Activated T-cell treated with anti-CD3 and anti-CD28 coated beads for 24 hours (primary cell): ENCODE data around the gene C17orf113.
"Not testable (repeated sequence)": the region's sequence is repeated elsewhere in the genome, so short reads cannot be mapped to it uniquely, and the experiment has no call there.

Experiments
- DNase-seq: peaks from one replicate; pipeline ENCODE4 v3.0.0-alpha.2; 2020; ENCODE audit warnings: low read depth

The C17orf113 gene

DNA sequence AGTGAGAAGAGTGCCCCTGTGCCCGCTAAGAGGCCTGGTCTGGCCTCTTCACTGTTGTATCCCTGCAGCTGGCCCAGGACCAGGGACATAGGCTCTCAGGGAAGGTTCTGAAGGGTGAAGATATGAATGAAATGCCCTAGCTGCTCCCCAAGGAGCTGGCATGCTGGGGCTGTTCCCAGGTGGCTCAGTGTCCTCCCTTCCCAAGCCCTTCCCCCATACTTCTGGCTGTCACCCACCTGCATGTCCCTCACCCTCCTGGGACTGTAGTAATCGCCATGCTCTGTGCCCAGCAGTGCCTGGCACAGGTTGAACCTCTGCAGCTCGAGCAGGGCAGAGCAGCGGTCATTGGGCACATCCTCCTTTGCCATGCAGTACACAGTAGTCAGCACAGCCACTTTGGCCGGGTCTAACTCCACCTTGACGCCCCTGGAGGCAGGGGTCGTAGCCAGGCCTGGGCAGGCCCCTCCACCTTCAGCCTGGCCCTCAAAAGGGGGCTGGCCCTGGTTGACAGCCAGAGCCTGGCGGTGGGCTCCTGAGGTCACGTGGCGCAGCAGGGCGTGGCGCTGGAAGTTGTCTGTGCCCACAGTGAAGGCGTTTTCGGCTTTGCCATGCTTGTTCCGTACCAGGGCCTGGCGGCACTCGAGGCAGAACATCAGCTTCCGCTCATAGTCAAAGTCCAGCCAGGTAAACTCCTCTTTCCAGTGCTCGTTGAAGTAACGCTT lies 7.6 kb downstream of the C17orf113 start:
- DNase-seq = no peak

DNA sequence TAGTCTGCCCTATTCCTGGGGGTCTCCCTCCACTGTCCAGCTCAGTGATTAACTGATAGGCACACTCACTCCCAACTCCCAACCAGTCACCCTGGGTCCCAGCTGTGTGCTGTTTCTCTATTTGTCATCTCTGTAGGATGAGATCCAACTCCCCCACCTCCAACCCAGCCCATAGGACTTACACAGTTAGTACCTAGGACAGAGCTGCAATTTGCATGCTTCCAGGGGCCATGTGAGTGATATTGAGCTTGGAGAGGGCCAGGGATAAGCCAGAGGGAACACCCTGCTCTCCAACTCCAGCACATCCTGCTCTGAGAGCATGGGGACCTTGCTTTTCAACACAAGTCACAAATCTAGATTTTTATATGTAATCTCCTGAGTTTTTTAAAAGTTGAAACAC lies 8.8 kb downstream of the C17orf113 start:
- no peak for DNase-seq

DNA sequence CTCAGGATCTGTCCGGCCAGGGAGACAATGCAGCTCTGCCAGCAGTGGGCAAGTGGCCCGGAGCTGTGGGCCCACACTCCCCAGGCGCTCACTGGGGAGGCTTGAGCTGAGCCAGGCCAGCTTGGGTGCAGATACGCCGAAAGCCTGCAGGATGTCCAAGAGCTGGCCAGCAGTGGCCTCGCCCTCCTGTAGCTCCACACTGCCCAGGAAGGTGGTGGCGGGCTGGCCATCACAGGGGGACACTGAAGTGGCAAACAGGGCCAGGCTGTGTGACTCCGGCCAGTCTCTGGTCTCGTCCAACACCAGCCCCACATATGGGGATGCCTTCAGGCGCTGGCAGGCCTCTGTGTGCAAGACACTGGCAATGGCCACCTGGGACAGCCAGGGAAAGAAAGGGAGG lies 9.6 kb downstream of the C17orf113 start:
- no peak for DNase-seq

DNA sequence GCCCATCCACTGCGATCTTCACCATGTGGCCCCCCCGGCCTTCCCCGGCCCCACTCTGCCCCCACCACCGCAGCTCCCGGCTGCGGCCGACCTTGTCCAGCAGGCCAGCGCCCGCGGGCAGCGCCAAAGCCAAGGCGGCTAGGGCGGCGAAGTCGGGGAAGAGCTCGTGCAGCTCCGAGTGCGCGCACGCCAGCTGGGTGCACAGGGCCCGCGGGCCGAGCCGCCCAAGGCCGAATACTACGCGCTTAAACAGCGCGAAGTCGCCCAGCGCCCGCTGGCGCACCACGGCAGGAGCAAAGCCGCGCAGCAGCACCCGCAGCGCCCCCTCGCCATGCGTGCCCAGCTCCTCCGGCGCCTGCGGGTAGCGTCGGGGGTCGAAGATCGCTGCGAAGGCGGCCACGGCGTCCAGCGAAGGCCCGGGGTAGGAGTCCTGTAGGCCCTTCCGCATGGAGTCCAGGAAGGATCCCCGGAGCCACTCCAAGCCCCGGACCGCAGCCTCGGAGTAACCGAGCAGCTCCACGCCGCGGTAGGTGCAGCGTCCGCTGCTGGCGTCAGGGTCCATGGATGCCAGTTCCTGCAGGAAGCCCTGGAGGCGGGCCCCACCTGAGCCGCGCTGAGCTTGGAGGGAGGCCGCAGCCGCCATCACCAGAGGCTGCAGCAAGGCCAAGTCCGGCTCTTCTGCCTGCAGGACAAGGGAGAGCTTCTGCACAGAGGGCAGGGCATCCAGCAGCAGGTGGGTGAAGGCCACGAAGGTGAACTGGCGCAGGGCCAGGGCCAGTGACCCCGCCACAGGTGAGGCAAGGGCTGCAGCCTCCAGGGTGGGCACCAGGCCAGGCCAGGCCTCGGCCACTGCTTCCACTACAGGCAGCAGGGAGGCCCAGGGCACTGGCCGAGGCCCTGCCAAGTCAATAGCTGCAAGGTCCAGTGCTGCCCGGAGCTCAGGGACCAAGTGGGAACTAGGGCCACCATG lies 10.3 kb downstream of the C17orf113 start:
- DNase-seq = no peak

DNA sequence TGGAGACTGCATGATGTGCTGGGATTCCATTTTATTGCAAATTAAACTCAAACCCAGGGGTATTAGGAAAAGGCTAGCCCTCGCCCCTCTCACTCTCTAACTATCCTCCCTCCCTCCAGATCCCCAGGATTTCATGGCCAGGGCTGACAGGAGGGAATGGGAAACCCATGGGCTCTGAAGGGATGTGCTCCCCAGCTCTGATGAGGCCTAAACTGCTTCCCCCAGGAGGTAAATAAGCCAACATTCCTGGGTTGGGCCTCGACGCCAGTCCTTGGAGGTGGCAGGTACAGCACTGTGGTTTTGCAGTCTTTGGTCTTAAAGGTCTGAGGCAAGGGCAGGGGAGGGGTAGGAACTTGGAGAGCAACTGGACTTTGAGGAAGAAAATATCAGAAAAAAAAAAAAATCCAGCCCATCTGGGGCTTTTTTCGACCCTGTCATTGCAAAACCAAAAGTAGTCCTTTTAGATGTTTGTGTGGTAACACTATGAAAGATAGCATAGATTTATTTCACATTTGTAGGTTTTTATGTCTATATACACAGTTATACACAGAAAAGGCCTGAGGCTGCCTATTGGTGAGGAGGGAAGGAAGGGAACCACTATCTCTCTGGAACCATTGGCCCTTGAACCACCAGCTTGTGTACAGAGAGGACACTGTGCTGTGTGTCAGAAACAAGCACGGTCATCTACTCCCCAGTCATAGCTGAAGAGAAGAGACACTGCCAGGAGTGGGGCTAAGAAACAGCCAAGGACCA lies 12.0 kb downstream of the C17orf113 start:
- DNase-seq = no peak

DNA sequence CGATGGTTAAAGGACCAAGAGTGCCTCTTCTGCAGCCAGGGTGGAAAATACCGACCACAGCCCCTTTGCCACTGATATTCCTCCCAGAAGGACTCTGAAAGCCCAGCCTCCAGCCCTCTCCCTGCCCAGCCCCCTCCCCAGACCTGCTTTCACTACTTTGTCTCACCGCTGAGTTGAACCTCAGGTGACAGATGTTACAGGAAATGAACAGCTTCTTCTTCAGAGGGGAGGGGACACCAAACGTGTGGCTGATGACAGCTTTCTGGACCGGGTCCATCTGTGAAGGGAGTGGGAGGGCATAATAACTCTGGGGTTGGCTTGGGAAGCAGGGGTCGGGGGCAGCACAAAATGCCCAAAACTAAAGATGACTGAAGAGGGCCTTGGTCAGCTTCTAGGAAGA lies 16.3 kb downstream of the C17orf113 start:
- no peak for DNase-seq

DNA sequence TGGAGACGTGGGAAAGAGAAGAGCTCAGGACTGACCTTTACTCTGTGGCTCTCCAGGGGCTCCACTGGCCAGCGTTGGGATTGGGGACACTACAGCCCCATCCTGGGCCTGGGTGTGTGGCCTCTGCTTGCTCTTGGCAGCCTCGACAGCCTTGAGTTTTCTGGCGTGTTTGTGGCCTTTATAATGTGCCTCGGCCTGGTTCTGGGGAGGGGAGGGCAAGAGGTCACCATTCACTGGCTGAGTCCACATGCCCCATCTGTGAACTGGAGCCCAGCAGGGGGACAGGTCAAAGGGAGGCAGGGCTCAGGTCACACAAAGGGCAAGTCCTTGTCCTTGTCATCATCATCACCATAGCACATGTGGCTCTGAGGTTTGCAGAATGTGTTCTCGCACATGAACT lies 18.8 kb downstream of the C17orf113 start:
- no peak for DNase-seq

DNA sequence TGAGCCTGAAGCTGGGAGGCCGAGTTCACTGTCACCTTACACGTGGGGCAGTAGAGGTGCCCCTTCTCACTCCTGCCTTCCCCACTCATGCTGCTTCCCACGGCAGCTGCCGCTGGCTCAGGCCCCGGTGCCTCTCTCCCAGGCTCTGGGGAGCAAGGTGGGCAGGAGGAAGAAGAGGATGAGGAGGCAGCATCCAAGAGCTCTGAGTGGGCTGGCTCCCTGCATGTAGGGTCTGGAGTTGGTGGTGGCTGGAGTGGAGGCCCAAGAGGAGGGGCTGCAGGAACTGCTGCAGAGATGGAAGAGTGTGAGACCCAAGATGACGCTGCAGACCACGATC lies 21.6 kb downstream of the C17orf113 start:
- DNase-seq = no peak

DNA sequence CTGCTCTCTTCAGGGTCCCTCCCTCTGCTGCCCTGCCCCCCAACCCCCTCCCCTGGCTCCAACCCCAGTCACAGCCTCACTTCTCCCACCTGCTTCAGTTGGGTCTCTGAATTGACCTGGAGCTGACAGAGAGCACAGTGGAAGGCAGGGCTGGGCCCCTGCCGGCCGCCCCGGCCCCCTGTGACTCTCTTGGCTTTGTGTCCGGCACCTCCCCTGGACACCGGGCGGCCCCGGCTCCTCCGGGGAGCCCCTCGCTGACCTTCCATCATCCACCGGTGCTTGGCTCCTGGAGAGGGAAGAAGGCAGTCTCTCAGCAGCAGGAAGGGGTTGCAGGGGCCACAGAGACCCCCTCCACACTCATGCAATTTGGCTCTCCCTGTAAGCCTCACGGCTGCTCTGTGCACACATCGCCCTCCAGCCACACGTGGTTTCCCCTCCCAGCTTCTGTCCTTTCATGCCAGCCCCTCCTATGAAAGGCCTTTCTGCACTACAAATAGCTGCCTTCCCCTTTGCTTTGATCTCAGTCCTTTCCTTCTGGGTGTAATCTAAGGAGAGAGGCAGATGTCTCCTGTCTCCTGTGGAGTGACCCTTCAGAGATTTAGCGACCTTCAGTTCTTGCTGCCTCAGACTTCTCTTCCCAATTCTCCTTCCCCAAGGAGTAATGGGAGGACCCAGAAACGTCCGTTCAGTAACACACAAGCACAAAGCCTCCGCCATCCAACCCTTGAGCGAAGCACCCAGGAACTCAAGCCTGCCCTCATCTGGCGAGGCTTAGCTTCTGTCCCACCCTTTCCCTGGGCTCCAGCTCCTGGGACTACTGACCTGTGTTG lies 22.2 kb downstream of the C17orf113 start:
- no peak for DNase-seq

DNA sequence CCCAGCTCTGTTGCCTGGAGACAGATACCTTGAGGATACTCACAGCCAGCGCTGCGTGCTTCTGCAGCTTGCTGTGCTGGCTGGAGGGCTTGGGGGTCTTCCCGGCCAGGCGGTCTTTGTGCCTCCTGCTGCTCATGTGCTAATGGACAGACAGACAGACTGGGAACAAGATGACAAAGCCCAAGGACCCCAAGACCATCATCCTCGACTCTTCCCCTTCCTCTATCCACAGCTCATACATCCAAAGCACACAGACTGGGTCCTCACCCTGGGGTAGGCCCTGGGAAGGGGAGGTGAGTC lies 22.9 kb downstream of the C17orf113 start:
- DNase-seq = no peak

DNA sequence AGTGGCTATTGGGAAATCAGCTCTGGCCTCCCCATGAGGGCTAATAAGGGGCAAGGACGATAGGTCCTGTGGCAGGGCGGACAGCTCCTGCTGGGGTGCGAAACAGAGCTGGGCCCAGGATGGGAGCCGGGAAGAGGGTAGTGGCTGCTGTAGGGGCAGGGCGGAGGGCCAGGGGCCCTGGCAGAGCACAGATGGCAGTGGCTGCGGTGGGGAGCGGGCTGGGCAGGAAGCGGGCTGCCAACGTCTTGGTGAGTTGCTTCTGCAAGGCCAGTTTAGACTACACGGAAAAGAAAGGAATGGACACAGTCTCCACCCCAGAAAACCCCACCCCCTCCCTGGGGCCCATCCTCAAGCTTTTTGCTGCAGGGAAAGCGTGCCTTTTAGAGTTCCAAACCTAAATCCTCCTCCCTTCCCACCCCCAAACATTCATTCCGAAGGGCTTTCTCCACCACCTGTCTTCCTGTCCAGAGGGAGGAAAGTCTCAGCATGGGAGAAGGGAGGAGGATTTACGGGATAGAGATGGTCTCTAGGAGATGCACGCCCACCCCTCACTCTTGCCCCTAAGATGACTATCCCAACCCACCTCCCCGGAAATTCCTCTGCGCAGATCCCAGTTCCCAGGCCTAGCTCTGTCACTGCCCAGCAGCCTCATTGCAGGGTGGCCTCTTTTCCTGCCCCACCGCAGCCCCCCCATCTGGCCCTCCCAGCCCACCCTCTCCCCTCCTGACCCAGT lies 23.4 kb downstream of the C17orf113 start:
- no peak for DNase-seq

DNA sequence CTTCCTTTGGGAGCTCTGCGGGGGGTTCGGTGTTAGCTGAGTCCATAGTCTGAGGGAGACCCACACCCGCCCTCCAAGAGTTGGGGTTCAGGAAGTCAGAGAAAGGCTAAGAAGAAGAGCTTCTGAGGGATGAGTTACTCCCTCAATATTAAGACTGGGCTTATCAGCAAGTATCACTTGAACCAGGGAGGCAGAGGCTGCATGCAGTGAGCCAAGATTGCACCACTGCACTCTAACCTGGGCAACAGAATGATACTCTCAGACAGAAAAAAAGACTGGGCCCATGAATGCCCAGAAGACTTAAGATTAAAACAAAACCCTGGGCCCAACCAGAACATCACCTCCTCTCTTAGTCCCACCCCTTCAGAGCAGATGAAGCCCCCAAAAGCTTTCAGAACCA lies 24.5 kb downstream of the C17orf113 start:
- no peak for DNase-seq

DNA sequence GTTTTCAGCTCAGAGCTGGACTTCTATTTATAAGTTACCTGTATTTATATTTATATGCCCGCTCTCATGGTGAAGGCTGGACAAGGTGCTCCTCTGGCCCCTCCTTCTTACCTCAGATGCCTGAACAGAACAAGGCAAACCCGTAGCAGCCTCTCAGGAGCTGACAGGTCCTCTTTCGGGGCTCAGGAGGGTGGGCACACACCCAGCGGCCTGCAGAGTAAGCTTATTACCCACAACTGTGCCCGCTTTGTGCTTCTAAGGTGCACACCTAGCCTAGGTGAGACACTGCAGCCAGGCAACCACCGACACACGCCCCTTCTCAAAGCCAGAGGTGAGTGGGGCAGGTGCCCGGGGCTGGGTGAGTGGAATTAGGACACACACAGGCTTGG lies 25.2 kb downstream of the C17orf113 start:
- DNase-seq = no peak

DNA sequence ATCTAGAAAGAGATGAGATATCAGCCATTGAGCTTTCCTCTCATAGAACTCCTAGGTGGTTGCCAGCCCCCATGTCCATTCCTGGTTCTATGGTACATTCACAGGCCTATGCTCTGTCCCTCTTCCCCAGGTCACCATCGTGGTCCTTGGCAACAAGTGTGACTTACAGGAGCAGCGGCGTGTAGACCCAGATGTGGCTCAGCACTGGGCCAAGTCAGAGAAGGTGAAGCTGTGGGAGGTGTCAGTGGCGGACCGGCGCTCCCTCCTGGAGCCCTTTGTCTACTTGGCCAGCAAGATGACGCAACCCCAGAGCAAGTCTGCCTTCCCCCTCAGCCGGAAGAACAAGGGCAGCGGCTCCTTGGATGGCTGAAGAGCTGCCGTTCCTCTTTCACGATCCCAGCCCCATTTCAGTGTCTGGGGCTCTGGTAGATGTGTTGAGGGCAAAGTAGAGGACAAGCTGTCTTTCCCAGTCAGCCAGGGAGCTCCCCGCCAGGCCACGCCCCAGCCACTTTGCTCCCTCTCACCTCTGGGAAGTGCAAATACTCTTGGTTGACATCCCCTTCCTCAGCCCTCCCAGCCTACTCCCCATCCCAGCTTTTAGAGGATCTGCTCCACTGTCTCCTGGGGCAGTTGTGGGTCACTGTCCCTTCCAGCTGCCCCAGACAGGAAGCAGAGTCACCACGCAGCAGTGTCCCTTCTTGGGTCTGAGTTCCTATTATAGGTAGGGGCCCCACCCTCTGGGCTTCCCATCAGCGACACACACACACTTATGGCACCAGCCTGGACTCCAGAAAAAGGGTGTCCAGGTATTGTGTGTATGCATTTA lies 26.7 kb downstream of the C17orf113 start:
- no peak for DNase-seq

DNA sequence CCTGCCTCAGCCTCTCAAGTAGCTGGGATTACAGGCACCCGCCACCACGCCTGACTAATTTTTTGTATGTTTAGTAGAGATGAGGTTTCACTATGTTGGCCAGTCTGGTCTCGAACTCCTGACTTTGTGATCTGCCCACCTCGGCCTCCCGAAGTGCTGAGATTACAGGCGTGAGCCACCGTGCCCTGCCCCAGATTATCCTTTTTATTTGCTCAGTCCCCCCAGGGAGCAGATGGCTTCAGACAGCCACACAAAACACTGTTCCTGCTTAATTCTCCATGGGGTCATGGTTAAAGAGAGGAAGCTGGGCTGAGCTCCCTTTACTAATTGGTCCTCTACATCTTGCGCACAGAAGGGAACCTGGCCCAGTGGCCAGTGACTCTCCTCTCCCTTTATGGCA lies 29.6 kb downstream of the C17orf113 start:
- DNase-seq = not testable (repeated sequence)

DNA sequence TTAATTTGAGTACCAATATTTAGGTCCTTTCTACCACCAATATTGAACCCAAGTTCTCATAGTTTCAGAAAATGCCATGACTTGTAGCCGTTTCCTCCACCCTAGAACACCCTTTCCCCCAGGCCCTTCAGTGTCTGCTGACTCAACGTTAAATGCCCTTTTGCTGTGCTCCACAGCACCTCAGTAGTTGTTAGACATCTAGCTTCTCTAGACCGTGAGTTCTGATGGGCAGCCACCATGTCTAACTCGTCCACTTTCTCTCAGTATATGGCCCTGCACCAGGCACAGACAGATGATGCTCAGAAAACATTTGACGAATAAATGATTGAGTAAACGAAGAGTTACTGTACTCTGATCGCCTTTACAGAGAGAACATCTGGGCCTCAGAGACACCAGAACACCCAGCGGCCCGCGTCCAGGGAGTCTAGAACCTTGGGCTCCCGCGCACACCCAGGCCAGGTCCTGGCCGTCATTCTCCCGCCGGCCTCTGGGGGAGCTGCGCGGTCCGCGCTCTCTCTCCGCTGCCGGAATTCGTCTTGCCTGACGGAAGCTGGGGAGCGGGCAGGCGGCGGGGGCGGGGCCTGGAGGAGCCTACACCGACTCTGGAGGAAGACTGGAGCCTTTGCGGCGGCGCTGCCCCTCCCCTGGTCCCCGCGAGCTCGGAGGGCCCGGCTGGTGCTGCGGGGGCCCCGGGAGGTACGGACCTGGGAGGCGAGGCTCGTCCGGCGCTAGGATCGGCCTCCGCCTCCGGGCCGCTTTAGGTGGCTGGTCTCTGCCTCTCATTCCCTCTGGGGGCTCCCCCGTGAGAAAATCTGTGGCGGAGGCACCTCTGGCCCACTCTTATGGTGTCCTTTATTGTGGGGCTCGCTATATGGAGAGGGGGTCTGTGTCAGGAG lies 30.6 kb downstream of the C17orf113 start, which contains the start of gene NKIRAS2:
Gene NKIRAS2, plus strand, starts transcription at position 582 of the 896 bp plus-strand sequence. CDS start 1,488 bp downstream, outside the sequence.
- peak; percentile 91 for DNase-seq

DNA sequence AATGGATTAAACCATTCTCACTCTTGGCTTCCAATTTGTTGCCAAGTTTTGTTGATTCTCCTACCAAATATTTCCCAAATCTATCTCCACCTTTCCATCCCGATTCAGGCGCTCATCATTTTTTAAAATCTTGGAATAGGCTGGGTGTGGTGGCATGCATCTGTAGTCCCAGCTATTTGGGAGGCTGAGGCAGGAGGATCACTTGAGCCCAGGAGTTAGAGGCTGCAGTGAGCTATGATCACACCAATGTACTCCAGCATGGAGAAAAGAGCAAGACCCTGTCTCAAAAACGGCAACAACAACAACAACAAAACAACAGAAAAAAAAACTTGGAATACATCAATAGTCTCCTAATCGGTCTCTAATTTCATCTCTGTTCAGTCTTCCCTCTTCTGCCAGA lies 31.4 kb downstream of the C17orf113 start:
- no peak for DNase-seq

DNA sequence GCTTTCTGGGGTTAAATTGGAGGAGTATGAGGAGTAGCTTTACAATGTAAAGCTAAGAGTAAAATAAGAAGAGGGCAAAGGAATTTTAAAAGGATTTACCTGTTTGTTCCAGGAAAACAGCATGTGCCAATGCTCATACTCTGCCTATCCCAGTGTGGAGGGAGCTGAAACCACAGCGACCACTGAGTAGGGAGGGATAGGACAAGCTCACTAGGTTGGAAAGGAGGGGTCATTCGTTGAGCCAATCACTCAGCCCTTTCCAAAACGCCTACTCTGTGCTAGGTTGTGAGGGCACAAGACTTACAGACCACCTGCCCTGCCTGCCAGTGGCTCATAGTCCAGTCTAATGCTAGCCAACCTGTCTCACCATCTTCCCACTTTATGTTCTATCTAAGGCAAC lies 32.1 kb downstream of the C17orf113 start:
- DNase-seq = no peak

DNA sequence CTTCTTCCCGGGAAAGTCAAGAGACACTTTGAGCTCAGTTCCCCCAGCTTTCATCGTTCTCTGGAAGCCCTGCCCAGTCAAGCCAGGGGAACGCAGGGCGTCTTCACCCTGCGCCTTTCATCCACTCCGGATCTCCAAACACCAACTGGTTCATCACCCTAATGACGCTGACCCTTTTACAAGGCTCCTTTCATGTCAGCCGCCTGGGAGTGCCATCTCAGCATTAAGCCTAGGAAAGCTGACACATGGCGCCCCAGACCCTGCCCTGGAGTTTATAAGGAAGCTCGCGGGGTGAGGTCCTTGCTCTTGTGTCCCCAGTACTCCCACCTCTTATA lies 32.6 kb downstream of the C17orf113 start:
- DNase-seq = peak; percentile 15
